Fibroblast of pulmonary artery (primary cell): ENCODE data around the gene SMARCAL1.

Experiments used
- DNase-seq: peaks from one replicate; pipeline ENCODE4 v3.0.0-alpha.2; 2010; ENCODE audit warnings: low read depth
- H3K4me3 ChIP-seq: replicated peaks from 2 replicates; pipeline ENCODE4 v1.5.1; 2011; ENCODE audit warnings: low read depth, mild to moderate bottlenecking, control low read depth, low read length, moderate library complexity
- CTCF ChIP-seq: IDR thresholded peaks from 2 replicates; pipeline ENCODE4 v1.5.1; 2011; ENCODE audit warnings: mild to moderate bottlenecking, control low read depth, low read length, inconsistent platforms; ENCODE audit errors: missing control alignments

Gene SMARCAL1

GRCh38 chr2:216412022-216412999 is at the start of gene SMARCAL1:
Gene SMARCAL1 (plus strand): TSS chr2:216412484. CDS start chr2:216414705, 2,221 bp downstream.
- no peak for TF ChIP-seq CTCF
- peak within 1 kb of the TSS; percentile 94 for H3K4me3 ChIP-seq
- DNase-seq, result peak; percentile 98

GRCh38 chr2:216362730-216363129 is 49.6 kb upstream of the SMARCAL1 start:
- H3K4me3 ChIP-seq, result no peak overlapping the region
- no peak for TF ChIP-seq CTCF
- DNase-seq, result peak; percentile 94

GRCh38 chr2:216363221-216363620 is 49.1 kb upstream of the SMARCAL1 start:
- TF ChIP-seq CTCF, result no peak
- no peak for DNase-seq
- no peak overlapping the region for H3K4me3 ChIP-seq

GRCh38 chr2:216365518-216365917 is 46.8 kb upstream of the SMARCAL1 start:
- no peak for TF ChIP-seq CTCF
- no peak for DNase-seq

GRCh38 chr2:216366777-216367471 is 45.4 kb upstream of the SMARCAL1 start:
- H3K4me3 ChIP-seq, result no peak overlapping the region
- TF ChIP-seq CTCF, result no peak
- peak; percentile 32 for DNase-seq

More at GRCh38 chr2:216365518-216365917, 46.8 kb upstream of the SMARCAL1 start:
- H3K4me3 ChIP-seq, result no peak overlapping the region

GRCh38 chr2:216369821-216370220 is 42.5 kb upstream of the SMARCAL1 start:
- DNase-seq, result no peak
- no peak overlapping the region for H3K4me3 ChIP-seq
- TF ChIP-seq CTCF, result no peak
